Thymus (tissue), 11 donors: ENCODE measurements around the gene CACTIN. TPM values are rescaled to one million over a fixed set of nuclear protein-coding genes. Genes with fewer than 3 reads are reported as not detected.
"Not testable (repeated sequence)": the region's sequence is repeated elsewhere in the genome, so short reads cannot be mapped to it uniquely, and the experiment has no call there.

ENCODE experiments used
- DNase-seq, 9 donors: peaks; one replicate each; pipeline ENCODE4 v3.0.0-alpha.2; 2013; ENCODE audit warnings: low spot score in 9 of 9, low read depth in 6 of 9, missing footprints in 1 of 9
- H3K27ac ChIP-seq, 2 donors: one replicate each; pipeline ENCODE4 v1.5.1; 2013; ENCODE audit warnings: control low read depth in 1 of 2, low read depth in 1 of 2, low read length in 1 of 2, mild to moderate bottlenecking in 1 of 2, moderate library complexity in 1 of 2
- H3K27me3 ChIP-seq, 2 donors: one replicate each; pipeline ENCODE4 v1.5.1; 2013; ENCODE audit warnings: low read length in 1 of 2; ENCODE audit not compliant: control insufficient read depth in 2 of 2, insufficient read depth in 1 of 2
- H3K36me3 ChIP-seq, 2 donors: one replicate each; pipeline ENCODE4 v1.5.1; 2013; ENCODE audit warnings: low read length in 1 of 2, mild to moderate bottlenecking in 1 of 2, moderate library complexity in 1 of 2; ENCODE audit not compliant: control insufficient read depth in 2 of 2, insufficient read depth in 2 of 2
- H3K4me1 ChIP-seq, 2 donors: one replicate each; pipeline ENCODE4 v1.5.1; 2013; ENCODE audit warnings: low read length in 2 of 2; ENCODE audit not compliant: control insufficient read depth in 2 of 2, insufficient read depth in 2 of 2
- H3K4me3 ChIP-seq, 2 donors: one replicate each; pipeline ENCODE4 v1.5.1; 2013; ENCODE audit warnings: low read length in 2 of 2, control low read depth in 1 of 2, mild to moderate bottlenecking in 1 of 2
- H3K9me3 ChIP-seq, 2 donors: one replicate each; pipeline ENCODE4 v1.5.1; 2013; ENCODE audit warnings: low read length in 1 of 2, mild to moderate bottlenecking in 1 of 2; ENCODE audit not compliant: control insufficient read depth in 2 of 2, insufficient read depth in 1 of 2
- WGBS: extraction: QIAGEN DNeasy Blood & Tissue Kit; methylation state at CpG from one replicate; pipeline ENCODE4 v1.1.7; 2013; 5-methylcytosine and 5-hydroxymethylcytosine counted together
- polyA plus RNA-seq: library from polyadenylated mRNA; stranded (reverse); fragments of 200-250 nt; gene quantifications from one replicate; pipeline ENCODE4 v1.2.3, GENCODE V29; 2013
- total RNA-seq: library from RNA; stranded (reverse); fragments of 120-200 nt; gene quantifications from one replicate; pipeline ENCODE4 v1.2.4, GENCODE V29; 2013
- donor health status: healthy.

Gene CACTIN
- total and polyA plus RNA-seq, 2 donors = 20.4 to 24.4 TPM

GRCh38 chr19:3591876-3592613 is 34.5 kb downstream of the CACTIN start:
- Histone ChIP-seq H3K9me3 (peaks cover 0 to 30% of the 10 kb centered on the region in 2 donors), H3K27ac (no peak overlapping the region), H3K27me3 (peaks cover 0 to 5% of the 10 kb centered on the region in 2 donors), H3K4me3 (no peak overlapping the region), H3K36me3 (no peaks in the 10 kb centered on the region), H3K4me1 (no peaks in the 10 kb centered on the region)
- WGBS = 96% methylated on average over 9 of the region's 9 CpGs
- DNase-seq = no peak

DNA sequence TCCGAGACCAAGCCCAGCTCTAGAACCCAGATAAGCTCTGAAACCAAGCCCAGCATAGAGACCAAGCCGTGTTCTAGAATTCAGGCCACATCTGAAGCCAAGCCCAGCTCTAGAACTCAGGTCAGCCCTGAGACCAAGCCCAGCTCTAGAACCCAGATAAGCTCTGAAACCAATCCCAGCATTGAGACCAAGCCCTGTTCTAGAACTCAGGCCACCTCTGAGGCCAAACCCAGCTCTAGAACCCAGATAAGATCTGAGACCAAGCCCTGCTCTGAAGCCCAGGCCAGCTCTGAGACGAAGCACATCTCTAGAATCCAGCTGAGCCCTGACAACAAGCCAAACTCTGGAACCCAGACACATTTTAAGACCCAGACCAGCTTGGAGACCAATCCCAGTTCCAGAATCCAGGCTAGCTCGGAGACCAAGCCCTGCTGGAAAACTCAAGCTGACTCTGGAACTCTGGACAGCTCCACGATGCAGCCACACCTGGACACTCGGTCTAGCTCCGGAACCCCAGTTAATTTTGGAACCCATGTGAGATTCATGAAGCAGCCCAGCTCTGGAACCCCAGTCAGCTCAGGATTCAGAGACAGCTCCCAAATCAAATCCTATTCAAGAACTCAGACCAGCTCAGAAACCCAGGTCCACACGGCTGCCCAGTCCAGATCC is 35.5 kb downstream of the CACTIN start:
- Histone ChIP-seq H3K9me3 (peaks cover 0 to 33% of the 10 kb centered on the region in 2 donors), H3K4me1 (peaks cover 0 to under 1% of the 10 kb centered on the region in 2 donors), H3K27ac (no peak overlapping the region), H3K36me3 (no peaks in the 10 kb centered on the region), H3K27me3 (peaks cover 0 to 15% of the 10 kb centered on the region in 2 donors), H3K4me3 (no peak overlapping the region)
- no peak for DNase-seq
- 96% methylated on average over 8 of the region's 8 CpGs for WGBS

DNA sequence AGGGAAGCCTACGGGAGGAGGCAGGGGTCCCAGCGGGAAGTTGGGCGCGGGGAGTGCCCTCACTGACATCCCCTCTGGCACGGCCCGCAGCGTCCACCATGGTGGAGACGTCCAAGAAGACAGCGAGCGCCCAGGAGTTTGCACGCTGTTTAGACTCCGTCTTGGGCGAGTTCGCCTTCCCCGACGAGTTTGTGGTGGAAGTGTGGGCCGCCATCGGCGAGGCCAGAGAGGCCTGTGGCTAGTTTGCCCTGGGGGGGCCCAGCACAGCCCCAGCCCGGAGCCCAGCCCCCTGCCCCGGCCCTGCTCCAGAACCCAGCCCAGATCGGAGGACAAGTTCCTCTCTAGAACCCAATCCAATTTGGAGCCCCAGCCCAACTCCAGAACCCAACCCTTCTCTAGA is 36.6 kb downstream of the CACTIN start:
- H3K4me3 ChIP-seq = no peak overlapping the region
- peaks cover 3 to 5% of the 10 kb centered on the region in 2 donors for H3K4me1 ChIP-seq
- H3K27ac ChIP-seq = no peak overlapping the region
- H3K9me3 ChIP-seq = peaks cover 0 to 36% of the 10 kb centered on the region in 2 donors
- DNase-seq = no peak
- WGBS = 98% methylated on average over 22 of the region's 22 CpGs
- H3K27me3 ChIP-seq = peaks cover 10 to 26% of the 10 kb centered on the region in 2 donors
- no peaks in the 10 kb centered on the region for H3K36me3 ChIP-seq

- Histone ChIP-seq H3K4me3 (no peak overlapping the region), H3K4me1 (peaks cover 3 to 5% of the 10 kb centered on the region in 2 donors), H3K9me3 (peaks cover 0 to 36% of the 10 kb centered on the region in 2 donors), H3K27me3 (peaks cover 14 to 31% of the 10 kb centered on the region in 2 donors), H3K36me3 (no peaks in the 10 kb centered on the region), H3K27ac (no peak overlapping the region)
- no peak for DNase-seq
- 97% methylated on average over 11 of the region's 11 CpGs for WGBS
These were observed 37.2 kb downstream of the CACTIN start for GRCh38 chr19:3589439-3589838.

- H3K9me3 ChIP-seq = peaks cover 0 to 28% of the 10 kb centered on the region in 2 donors
- no peaks in the 10 kb centered on the region for H3K36me3 ChIP-seq
- H3K27me3 ChIP-seq = peaks cover 14 to 34% of the 10 kb centered on the region in 2 donors
- no peak overlapping the region for H3K4me3 ChIP-seq
- H3K27ac ChIP-seq = no peak overlapping the region
- DNase-seq = no peak
- peaks cover 3 to 5% of the 10 kb centered on the region in 2 donors for H3K4me1 ChIP-seq
- 91% methylated on average over 31 of the region's 31 CpGs for WGBS
These were observed 39.8 kb downstream of the CACTIN start for GRCh38 chr19:3586707-3587346.

GRCh38 chr19:3586127-3586626 is 40.4 kb downstream of the CACTIN start:
- Histone ChIP-seq H3K27ac (no peak overlapping the region), H3K4me3 (peak overlapping the region in 1 of 2 donors; percentile 42), H3K36me3 (no peaks in the 10 kb centered on the region), H3K27me3 (peaks cover 14 to 34% of the 10 kb centered on the region in 2 donors), H3K9me3 (peaks cover 0 to 22% of the 10 kb centered on the region in 2 donors), H3K4me1 (peaks cover 3 to 5% of the 10 kb centered on the region in 2 donors)
- DNase-seq = peak in 2 of 9 donors; percentile 44 to 52
- WGBS = 34% methylated on average over 16 of the region's 16 CpGs

GRCh38 chr19:3585301-3586126 is 41.1 kb downstream of the CACTIN start, which contains the start of gene GIPC3:
TSS of gene GIPC3 (plus strand) at chr19:3585478. CDS start at chr19:3585598, 120 bp downstream.
- no peak for DNase-seq
- peaks cover 14 to 34% of the 10 kb centered on the region in 2 donors for H3K27me3 ChIP-seq
- H3K27ac ChIP-seq = no peak within 1 kb of the TSS
- peaks cover 3 to 5% of the 10 kb centered on the region in 2 donors for H3K4me1 ChIP-seq
- peak within 1 kb of the TSS in 1 of 2 donors; percentile 42 for H3K4me3 ChIP-seq
- H3K9me3 ChIP-seq = peaks cover 0 to 15% of the 10 kb centered on the region in 2 donors
- H3K36me3 ChIP-seq = no peaks in the 10 kb centered on the region
- 2% methylated on average over 84 of the region's 84 CpGs for WGBS

DNA sequence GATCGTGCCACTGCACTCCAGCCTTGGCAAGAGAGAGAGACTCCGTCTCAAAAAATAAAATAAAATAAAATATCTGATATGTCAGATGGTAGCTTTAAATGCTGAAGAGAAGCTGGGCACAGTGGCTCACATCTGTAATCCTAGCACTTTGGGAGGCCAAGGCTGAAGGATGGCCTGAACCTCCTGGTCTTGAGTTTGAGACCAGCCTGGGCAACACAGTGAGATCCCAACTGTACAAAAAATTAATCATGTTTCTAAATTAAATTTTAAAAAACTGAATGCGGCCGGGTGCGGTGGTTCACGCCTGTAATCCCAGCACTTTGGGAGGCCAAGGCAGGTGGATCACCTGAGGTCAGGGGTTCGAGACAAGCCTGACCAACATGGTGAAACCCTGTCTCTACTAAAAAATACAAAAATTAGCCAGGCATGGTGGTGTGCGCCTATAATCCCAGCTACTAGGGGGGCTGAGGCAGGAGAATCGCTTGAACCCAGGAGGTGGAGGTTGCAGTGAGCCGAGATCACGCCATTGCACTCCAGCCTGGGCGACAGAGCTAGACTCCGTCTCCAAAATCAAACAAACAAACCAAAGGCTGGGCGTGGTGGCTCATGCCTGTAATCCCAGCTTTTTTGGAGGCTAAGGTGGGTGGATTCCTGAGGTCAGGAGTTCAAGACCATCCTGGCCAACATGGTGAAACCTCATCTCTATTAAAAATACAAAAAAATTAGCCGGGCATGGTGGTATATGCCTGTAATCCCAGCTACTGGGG is 42.4 kb downstream of the CACTIN start:
- WGBS = 98% methylated on average over 15 of the region's 15 CpGs

More for the DNA sequence above, 42.4 kb downstream of the CACTIN start:
- not testable (repeated sequence) for H3K36me3 ChIP-seq, DNase-seq, H3K4me1 ChIP-seq, H3K27ac ChIP-seq, H3K9me3 ChIP-seq, H3K4me3 ChIP-seq
- peaks cover 14 to 34% of the 10 kb centered on the region in 2 donors for H3K27me3 ChIP-seq
